ENCODE measurements around the gene LEFTY1. TPM values are rescaled to one million over a fixed set of nuclear protein-coding genes. Genes with fewer than 3 reads are reported as not detected.

LEFTY1 gene
- total RNA-seq, 1 donor from 2014 or later, result 0.40 TPM

GRCh38 chr1:225887030-225887314 lies 2.0 kb downstream of the LEFTY1 start:
- Mint-ChIP-seq H3K27me3 (ENCODE audit: unreplicated experiment) (no peaks in the 10 kb centered on the region), H3K4me3 (ENCODE audit: unreplicated experiment) (no peak overlapping the region), H3K36me3 (ENCODE audit: unreplicated experiment) (no peaks in the 10 kb centered on the region), H3K4me1 (ENCODE audit: unreplicated experiment) (peaks cover 18% of the 10 kb centered on the region), H3K27ac (ENCODE audit: unreplicated experiment) (no peak overlapping the region), H3K9me3 (ENCODE audit: unreplicated experiment) (no peaks in the 10 kb centered on the region)
- no peak for TF ChIP-seq CTCF (IDR thresholded peaks at IDR 0.05)
- DNase-seq (ENCODE audit: extremely low spot score, unreplicated experiment), result no peak

- H3K27ac Mint-ChIP-seq (ENCODE audit: unreplicated experiment), result no peak overlapping the region
- H3K9me3 Mint-ChIP-seq (ENCODE audit: unreplicated experiment), result no peaks in the 10 kb centered on the region
- DNase-seq (ENCODE audit: extremely low spot score, unreplicated experiment), result no peak
- no peaks in the 10 kb centered on the region for H3K27me3 Mint-ChIP-seq (ENCODE audit: unreplicated experiment)
- TF ChIP-seq CTCF (IDR thresholded peaks at IDR 0.05), result no peak
- peaks cover 18% of the 10 kb centered on the region for H3K4me1 Mint-ChIP-seq (ENCODE audit: unreplicated experiment)
- H3K4me3 Mint-ChIP-seq (ENCODE audit: unreplicated experiment), result no peak overlapping the region
- H3K36me3 Mint-ChIP-seq (ENCODE audit: unreplicated experiment), result no peaks in the 10 kb centered on the region
Measured at GRCh38 chr1:225886159-225887029, 2.6 kb downstream of the LEFTY1 start.

- DNase-seq (ENCODE audit: extremely low spot score, unreplicated experiment), result no peak
- H3K4me3 Mint-ChIP-seq (ENCODE audit: unreplicated experiment), result no peak overlapping the region
- H3K36me3 Mint-ChIP-seq (ENCODE audit: unreplicated experiment), result no peaks in the 10 kb centered on the region
- H3K27ac Mint-ChIP-seq (ENCODE audit: unreplicated experiment), result no peak overlapping the region
- no peaks in the 10 kb centered on the region for H3K27me3 Mint-ChIP-seq (ENCODE audit: unreplicated experiment)
- TF ChIP-seq CTCF (IDR thresholded peaks at IDR 0.05), result no peak
- H3K9me3 Mint-ChIP-seq (ENCODE audit: unreplicated experiment), result no peaks in the 10 kb centered on the region
- H3K4me1 Mint-ChIP-seq (ENCODE audit: unreplicated experiment), result peaks cover 23% of the 10 kb centered on the region
Measured at GRCh38 chr1:225885336-225885735, 3.6 kb downstream of the LEFTY1 start.

GRCh38 chr1:225883616-225884265 lies 5.2 kb downstream of the LEFTY1 start:
- TF ChIP-seq CTCF (IDR thresholded peaks at IDR 0.05), result no peak
- no peak overlapping the region for H3K27ac Mint-ChIP-seq (ENCODE audit: unreplicated experiment)
- no peak for DNase-seq (ENCODE audit: extremely low spot score, unreplicated experiment)

More at GRCh38 chr1:225883616-225884265, 5.2 kb downstream of the LEFTY1 start:
- Mint-ChIP-seq H3K27me3 (ENCODE audit: unreplicated experiment) (no peaks in the 10 kb centered on the region), H3K4me3 (ENCODE audit: unreplicated experiment) (peak overlapping the region; percentile 86), H3K9me3 (ENCODE audit: unreplicated experiment) (no peaks in the 10 kb centered on the region), H3K36me3 (ENCODE audit: unreplicated experiment) (no peaks in the 10 kb centered on the region), H3K4me1 (ENCODE audit: unreplicated experiment) (peaks cover 32% of the 10 kb centered on the region)

Data from osteocyte (in vitro differentiated cells).